HG02678 (cell line): ENCODE measurements around the gene PRKRIP1.
"Not testable (repeated sequence)": the region's sequence is repeated elsewhere in the genome, so short reads cannot be mapped to it uniquely, and the experiment has no call there.

Experiments
- ATAC-seq: cut with Tn5 transposase; IDR thresholded peaks from one replicate; pipeline ENCODE4 v1.9.1; 2021; ENCODE audit warnings: mild to moderate bottlenecking, moderate library complexity; ENCODE audit not compliant: unreplicated experiment

PRKRIP1 gene

GRCh38 chr7:102403563-102403962 is 7.4 kb downstream of the PRKRIP1 start:
- ATAC-seq = no peak

GRCh38 chr7:102404005-102404861 is 8.1 kb downstream of the PRKRIP1 start:
- peak; percentile 83 for ATAC-seq

GRCh38 chr7:102404862-102405188 is 8.7 kb downstream of the PRKRIP1 start:
- ATAC-seq = not testable (repeated sequence)

GRCh38 chr7:102407910-102408309 is 11.7 kb downstream of the PRKRIP1 start:
- no peak for ATAC-seq

GRCh38 chr7:102408530-102408929 is 12.4 kb downstream of the PRKRIP1 start:
- ATAC-seq = peak; percentile 58

GRCh38 chr7:102409340-102409739 is 13.2 kb downstream of the PRKRIP1 start:
- no peak for ATAC-seq

- no peak for ATAC-seq
Measured at GRCh38 chr7:102410123-102410522, 14.0 kb downstream of the PRKRIP1 start.

GRCh38 chr7:102410918-102411317 is 14.8 kb downstream of the PRKRIP1 start:
- ATAC-seq = no peak

- no peak for ATAC-seq
Measured at GRCh38 chr7:102412548-102412947, 16.4 kb downstream of the PRKRIP1 start.

GRCh38 chr7:102413091-102413490 is 16.9 kb downstream of the PRKRIP1 start:
- ATAC-seq = no peak

- ATAC-seq = no peak
Measured at GRCh38 chr7:102413611-102414010, 17.4 kb downstream of the PRKRIP1 start.

GRCh38 chr7:102415685-102416225 is 19.6 kb downstream of the PRKRIP1 start:
- peak; percentile 49 for ATAC-seq

- ATAC-seq = no peak
Measured at GRCh38 chr7:102416406-102416805, 20.2 kb downstream of the PRKRIP1 start.

GRCh38 chr7:102417105-102417504 is 20.9 kb downstream of the PRKRIP1 start:
- no peak for ATAC-seq

GRCh38 chr7:102418592-102418991 is 22.4 kb downstream of the PRKRIP1 start:
- no peak for ATAC-seq

- ATAC-seq = no peak
Measured at GRCh38 chr7:102421706-102422240, 25.6 kb downstream of the PRKRIP1 start.

- no peak for ATAC-seq
Measured at GRCh38 chr7:102424129-102424551, 28.0 kb downstream of the PRKRIP1 start.

GRCh38 chr7:102424787-102425218 is 28.6 kb downstream of the PRKRIP1 start:
- peak; percentile 27 for ATAC-seq

GRCh38 chr7:102425639-102426267 is 29.6 kb downstream of the PRKRIP1 start:
- ATAC-seq = peak; percentile 65

- peak; percentile 58 for ATAC-seq
Measured at GRCh38 chr7:102426268-102427018, 30.3 kb downstream of the PRKRIP1 start.

- no peak for ATAC-seq
Measured at GRCh38 chr7:102427019-102427405, 30.8 kb downstream of the PRKRIP1 start.
